HuH-7.5 (cell line): ENCODE data around the gene MEF2D.

Experiments used
- DNase-seq: peaks from one replicate; pipeline ENCODE4 v3.0.0; 2011; ENCODE audit warnings: low spot score

The MEF2D gene

DNA sequence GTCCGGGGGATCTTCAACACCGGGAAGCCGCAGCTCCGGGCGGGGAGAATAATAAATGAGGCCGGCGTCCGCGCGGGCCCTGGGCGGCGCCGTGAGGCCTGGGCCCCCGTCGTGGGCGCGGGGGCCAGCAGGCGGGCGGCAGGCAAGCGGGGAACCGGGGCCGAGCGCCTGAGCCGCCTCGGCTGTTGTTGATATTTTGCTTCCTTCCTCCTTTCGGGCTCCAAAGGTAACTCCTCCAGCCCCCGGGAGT, at the start of gene MEF2D:
MEF2D (minus strand) TSS at position 233 of the 250 bp plus-strand sequence. CDS start 17,483 bp downstream, outside the sequence.
- DNase-seq: no peak

DNA sequence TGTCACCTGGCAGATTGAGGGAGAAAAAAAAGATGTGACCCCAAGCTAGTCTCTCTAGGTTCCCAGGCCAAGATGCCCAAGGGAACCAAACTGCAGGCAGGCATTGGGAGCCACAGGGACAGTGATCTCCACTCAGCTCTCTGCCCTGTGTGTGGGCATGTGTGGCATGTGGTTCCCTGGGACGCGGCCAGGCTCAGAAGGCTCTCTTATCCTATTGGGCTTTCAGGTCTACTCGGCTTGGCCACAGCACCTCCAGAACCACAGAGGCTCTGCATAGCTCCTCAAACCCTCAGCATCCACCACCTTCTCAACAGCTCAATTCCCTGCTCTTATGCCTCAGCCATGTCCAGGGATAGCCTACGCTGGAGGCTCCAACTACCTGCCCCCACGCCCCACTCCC, 49.8 kb upstream of the MEF2D start:
- no peak for DNase-seq

DNA sequence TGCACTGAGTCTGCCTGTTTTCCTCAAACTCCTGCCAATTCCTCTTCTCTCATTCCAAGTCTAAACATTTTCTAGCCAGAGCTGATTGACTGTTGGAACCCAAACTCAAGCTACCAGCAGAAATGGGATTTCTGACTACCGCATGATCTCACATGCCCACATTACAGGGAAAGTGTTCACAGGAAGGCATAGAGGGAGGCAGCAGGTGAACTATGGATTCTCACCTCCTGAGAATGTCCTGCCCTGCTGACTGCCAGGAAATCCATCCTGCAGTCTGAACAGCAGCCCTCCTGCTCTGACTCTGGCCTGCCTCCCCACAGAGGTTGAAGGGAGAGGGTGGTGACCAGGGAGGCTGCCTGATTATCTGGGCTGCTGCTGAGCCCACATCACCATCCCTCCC, 49.3 kb upstream of the MEF2D start:
- no peak for DNase-seq

DNA sequence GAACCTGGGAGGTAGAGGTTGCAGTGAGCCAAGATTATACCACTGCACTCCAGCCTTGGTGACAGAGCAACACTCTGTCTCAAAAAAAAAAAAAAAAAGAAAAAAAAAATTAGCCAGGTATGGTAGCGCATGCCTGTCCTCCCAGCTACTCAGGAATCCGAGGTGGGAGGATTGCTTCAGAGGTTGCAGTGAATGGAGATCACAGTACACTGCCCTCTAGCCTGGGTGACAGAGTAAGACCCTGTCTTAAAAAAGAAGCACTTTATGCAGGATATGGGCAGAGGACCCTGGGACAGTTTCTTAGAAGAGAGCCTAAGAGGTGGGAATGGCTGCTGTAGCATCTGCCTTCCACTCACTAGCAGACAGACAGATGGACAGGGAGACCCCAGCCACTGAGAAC, 48.8 kb upstream of the MEF2D start:
- no peak for DNase-seq

DNA sequence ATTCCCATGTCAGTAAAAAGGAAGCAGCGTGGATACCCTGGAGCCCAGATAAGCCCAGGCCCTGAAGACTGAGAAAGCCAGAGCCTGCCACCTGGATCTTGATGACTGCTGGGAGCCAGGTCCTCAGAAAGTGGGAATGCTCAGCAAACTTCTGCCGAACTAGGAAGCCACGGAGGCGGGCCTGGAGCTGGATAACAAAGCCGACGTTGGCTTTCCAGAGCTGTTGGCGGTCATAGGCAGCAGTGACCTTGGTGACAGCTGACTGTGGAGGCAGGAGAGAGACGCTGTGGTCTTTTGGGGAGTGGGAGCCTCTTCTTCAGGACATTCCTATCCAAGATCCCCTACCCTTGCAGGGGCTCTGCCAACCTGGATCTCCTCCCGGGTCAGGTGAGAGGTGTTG, 47.4 kb upstream of the MEF2D start:
- no peak for DNase-seq

DNA sequence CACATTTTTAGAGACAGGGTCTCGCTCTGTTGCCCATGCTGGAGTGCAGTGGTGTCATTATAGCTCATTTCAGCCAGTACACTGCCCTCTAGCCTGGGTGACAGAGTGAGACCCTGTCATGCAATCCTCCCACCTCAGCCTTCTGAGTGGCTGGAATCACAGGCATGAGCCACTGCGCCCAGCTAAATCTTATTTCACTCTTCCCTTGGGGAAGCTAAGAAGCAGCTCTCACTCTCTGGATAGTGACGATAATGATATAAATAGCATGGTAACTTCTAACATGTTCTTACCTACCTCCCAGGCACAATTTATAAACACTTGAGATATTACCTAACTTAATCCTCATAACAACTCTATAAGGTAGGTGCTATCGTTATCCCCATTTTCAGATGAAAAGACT, 46.9 kb upstream of the MEF2D start:
- DNase-seq: no peak

DNA sequence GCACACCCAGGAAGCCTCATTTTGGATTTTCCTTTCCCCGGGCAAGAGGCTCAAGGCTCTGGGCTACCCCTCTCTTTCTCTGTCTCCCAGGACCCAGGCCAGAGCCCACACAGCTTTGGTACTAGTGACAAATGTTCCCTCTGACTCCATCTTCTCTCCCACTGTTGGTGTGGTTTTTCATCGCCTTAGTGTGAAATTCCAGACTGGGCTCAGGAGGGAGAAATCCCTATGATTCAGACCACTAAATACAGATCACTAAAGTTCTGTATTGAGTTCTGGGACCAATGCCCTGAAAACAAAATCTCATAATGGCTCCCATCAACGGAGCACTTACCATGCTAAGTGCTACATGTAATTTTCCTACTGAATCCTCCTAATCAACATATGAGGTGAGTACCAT, 45.7 kb upstream of the MEF2D start:
- DNase-seq: no peak

DNA sequence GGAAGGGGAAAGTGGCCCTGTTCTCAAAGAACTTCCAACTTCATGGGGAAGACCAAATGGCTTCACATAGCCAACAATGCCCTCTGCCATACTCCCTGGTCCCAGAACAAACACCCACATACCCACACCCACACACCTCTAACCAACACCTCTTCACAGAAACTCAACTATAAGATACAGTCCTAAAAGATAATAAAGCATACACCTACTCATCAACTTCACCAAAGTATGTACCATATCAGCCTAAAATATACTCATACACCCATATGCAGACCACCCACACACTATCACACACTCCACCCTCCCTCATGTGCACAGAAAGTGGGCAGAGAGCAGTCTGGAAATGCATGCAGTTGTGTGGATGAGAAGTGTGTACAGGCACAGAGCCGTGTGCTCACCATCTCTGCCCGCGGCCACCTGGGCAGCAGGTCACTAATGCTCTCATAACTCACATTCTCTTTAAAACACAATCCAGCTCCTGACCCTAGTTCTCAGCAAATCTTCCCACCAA, 44.1 kb upstream of the MEF2D start:
- no peak for DNase-seq

DNA sequence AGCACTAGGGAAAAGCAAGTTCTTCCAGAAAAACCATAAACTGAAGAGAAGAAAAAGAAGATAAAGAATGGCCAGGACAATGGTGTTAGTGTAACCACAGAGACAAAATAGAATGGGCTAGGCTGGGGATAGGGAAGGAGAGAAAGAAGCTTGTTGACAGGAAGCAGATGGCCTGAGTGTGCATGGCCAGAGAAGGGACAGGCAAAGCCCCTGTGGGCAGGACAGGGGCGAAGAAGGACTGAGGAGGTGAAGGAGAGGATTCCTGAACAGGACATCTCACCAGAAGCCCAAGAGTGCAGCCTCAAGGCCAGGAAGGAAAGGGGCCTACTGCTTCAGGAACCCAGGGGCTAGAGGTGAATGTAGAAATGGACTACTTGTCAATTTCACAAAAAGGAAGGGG, 42.5 kb upstream of the MEF2D start:
- no peak for DNase-seq

DNA sequence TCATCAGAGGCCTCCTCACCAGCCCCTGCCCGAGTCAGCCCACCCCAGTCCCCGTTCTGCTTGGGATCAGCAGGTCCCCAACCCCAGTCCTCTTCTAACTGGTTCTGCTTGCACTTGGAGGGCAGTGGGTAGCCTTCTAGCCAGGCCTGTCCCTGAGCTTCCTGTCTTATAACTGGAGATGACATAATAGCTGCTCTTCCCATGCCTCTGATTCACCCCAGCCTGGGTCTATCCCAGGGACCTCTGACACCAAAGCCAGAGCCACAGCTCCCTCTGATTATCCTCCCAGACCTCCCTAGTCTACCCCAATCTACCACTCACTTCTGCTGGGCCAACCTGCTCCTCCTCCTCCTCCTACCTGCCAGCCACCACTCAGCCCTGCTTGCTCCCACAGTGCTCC, 40.4 kb upstream of the MEF2D start:
- no peak for DNase-seq

DNA sequence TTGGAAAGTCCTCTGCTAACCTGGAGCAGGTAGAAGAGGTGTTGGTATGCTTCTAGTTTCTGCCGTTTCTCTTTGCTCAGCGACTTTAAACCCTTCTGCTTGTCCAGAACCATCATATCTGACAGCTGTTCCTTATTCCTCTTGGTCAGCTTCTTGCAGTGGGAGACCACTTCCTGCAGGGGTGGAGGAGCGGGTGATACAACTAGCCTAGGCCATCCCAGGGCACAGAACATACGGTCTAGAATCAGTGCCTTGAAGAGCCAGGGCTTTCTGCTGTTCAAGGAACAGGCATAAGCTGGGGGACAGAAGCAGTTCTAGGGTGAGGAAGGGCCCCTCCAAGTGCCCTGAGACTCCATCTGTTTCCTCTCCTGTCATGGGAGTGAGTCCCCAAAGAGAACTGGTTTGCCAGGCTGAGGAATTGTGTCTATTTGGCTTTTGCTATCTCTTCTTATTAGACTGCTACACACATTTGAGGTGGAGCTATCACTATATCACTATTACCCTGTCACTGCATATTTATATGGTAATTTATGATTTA, 39.3 kb upstream of the MEF2D start:
- no peak for DNase-seq

DNA sequence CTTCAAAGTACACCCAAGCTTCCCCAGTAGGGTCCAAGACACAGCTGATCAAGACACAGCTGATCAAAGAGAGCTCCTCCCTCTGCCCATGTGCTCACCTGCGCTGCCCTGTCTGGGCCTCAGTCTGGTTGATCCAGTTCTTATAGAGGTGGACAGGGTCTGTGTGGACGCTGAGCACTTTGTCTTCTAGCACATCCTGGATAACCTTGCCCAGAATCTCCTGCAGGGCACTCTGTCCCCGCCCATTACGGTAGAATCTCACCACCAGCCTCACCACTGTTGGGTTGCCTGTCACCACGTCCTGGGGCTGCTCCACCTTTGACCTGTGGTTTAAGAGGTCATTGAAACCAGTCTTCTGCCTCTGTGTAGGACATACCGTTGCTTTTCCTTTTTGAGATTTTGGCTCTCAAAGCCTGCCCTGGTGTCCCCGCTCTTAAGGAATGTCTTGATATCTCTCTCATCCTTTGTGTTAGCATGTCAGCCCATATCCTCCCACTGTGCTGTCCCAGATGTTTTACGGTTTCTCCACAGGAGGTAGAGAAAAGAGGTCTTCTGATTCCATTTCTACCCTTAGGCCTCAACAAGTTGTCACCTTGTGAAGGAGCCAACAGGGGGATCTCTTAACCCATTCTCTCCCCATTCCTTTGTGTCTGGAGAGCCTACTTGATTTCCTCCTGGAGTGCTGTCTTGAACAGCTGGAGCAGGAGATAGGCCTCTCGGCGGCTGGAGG, 38.3 kb upstream of the MEF2D start:
- no peak for DNase-seq

DNA sequence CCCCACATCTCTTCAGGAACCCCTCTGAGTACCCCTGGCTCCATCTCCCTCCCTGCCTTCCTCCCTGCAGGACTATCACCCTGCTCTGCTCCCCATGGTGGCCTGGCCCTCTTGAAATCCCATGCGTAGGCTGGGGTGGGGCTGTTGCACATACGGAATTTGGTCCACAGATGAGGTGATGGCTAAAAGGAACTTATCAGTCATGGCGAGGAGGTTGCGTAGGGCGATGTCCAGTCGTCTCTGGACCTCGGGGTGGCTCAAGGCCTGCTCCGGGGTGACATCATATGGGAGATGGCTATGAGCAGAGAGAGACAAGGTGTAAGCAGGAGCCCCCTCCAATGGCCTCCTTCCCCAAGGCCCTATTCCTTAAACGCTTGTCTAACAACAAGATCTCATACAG, 36.5 kb upstream of the MEF2D start:
- no peak for DNase-seq

DNA sequence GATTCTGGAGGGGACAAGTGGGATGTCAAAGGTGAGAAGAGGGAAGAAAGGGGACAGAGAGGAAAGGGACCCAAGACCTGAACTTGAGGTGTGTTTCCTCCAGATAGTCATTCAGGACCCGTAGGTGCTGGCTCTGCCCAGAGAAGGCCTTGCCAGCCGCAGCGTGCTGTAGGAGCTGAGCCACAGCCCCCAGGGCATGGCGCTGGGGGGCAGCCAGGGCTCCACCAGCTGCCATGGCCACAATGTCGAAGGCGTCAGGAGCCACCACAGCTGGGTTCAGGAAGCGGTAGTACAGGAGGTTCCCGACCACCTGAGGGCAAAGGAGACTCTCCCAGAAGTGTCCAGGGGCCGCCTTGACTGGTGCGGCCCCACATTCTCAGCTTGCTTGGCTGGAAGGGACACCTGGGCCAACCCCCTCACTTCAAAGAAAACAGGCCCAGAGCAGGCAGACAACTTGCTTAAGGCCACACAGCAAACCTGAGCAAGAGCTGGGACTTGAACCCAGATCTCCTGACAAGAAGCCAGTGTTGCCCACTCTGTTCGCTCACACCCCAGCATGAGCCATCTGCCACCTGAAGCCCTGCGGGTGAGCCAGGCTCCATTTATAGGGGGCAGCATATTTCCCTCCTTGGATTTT, 34.0 kb upstream of the MEF2D start:
- no peak for DNase-seq

DNA sequence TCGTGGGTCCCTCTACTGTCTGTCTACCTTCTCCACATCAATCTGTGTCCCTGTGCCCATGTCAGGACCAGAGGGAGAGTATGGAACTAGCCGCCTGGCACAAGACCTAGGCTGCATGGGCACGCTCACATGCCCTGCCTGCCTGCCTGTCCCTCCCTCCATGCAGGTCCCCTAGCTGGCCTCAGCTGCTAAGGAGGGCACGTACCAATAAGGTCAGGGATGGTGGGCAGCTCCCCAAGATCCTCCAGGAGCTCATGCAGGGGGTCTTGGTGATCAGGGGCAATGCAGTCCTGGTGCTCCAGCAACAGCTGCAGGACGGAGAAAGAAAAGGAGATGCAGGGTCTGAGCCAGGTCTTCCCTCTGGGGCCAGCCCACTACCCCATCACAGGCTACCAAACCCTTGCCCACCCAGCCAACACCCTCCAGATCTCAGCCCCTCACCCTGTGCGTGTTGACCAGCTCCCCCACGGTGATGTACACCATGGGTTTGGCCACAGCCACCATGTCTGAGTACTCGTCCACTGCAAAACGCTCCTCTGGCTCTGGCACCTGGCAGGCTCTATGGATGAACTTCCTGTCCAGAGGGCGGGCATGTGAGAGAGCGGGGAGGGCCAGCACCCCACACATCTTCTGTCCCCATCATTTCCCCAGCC, 33.1 kb upstream of the MEF2D start:
- no peak for DNase-seq

DNA sequence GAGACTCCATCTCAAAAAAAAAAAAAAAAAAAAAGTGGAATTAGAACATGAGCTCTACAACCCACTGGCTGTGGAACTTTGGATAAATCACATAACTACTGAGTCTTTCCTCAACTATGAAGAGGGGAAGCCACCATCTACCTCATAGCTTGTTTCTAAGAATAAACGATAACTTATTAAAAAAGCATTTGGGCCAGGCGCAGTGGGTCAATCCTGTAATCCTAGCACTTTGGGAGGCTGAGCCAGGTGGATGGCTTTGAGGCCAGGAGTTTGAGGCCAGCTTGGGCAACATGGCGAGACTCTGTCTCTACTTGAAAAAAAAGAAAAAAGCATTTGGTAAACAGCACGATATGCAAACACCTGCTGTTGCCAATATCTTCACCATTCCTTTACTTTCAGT, 31.8 kb upstream of the MEF2D start:
- no peak for DNase-seq

DNA sequence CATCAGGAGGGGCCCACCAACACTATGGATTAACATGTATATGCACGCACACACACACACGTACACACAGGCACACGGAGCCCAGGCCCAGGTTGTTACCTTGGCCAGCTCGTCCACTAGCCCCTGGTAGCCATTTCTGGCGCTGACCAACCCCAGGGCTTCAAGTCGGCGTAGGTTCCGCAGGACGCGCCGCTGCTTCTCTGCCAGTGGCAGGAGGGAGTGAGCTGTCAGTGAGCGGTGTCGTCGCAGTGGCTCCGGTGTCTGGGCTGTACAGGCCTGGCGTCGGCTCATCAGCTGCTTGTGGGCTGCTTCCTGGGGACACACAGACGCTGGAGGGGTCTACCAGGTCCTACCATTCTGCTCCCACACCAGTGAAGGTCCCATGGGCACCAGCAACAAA, 29.4 kb upstream of the MEF2D start:
- no peak for DNase-seq

DNA sequence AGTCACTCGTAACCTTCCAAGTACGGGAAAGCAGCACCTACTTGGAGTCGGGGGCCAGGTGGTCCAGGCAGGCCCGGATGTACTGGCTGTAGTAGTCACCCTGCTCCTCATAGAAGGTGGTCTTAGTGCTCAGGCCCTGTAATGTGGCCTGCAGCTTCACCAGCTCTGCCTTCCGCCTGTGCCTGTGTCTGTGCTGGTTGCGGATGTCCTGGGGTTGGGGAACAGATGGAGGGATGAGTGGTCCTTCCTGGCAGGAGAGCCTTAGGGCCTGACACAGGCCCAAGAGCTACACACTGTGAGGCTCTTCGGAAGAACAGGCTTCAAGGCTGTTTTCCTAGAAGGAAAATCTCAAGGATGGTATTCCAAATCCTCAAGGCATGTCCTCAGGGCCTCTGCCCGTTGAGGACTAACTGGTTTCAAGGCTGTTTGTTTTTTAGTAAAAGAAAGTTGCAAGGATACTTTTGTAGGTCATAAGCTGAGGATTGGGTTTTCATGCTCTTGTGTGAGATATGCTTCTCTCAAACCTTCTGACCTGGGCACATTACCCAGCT, 28.4 kb upstream of the MEF2D start:
- no peak for DNase-seq

DNA sequence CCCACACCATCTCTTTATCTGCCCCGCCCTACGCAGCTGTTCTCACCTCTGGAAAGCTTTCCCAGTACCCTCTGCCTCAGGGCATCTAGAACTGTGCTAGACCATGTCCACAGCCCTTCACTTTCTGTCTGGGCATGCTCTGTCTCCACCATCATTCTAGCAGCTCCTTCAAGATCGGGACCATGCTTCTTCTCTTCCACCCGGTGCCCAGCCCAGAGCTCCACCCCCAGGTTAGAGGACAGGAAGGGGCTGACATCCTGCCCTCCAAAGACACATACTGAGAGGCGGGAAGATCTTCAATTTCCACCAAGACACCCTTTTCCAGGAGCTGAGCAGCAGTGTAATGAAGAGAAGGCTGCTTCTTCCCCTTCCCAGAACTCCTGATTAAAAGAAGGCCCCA, 27.7 kb upstream of the MEF2D start:
- no peak for DNase-seq

DNA sequence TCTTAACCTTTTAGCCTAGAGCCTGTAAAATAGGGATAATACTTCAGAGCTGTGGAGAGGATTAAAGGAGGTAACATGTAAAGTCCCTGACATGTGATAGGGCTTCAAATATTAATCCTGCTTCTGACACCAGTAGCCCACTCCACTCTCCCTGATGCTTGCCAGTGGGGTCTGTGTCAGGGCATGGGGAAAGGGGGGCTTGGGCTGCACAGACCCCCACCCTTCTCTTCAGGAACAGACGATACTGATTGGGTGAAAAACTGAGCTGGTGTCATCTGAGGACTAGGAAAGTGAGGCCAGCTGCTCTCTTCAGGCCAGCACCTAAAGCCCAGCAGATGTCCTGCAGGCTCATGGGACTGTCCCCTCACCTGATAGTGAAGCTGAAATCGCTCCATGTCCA, 27.0 kb upstream of the MEF2D start:
- no peak for DNase-seq

DNA sequence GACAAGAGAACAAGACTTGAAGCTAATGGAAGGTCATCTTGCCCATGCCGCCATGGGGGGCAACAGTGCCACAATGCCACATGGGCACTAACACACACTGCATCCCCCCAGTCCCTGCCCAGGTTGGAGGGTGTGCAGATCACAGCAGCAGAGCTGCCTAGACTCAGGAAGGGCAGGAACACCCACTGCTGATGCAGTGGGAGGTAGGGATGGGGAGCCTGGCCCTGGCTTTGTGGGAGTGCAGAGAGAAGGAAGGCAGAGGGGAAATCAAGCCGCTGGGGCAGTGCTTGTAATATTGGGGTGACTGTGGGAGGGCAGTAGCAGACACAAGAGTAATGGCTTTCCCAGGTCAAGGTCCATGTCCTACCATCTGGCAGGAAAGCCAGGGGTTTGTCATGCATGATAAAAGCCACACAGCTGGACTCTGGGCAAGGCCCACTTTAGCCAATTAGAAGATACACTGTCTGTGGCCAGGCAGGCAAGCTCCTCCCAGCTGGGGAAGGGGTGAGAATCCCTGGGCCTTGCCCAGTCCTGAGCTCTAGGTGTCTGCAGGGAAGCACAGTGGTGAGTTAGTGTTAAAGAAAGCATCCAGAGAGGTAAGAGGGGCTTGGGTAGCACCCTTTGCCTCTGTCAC, 25.4 kb upstream of the MEF2D start:
- no peak for DNase-seq

DNA sequence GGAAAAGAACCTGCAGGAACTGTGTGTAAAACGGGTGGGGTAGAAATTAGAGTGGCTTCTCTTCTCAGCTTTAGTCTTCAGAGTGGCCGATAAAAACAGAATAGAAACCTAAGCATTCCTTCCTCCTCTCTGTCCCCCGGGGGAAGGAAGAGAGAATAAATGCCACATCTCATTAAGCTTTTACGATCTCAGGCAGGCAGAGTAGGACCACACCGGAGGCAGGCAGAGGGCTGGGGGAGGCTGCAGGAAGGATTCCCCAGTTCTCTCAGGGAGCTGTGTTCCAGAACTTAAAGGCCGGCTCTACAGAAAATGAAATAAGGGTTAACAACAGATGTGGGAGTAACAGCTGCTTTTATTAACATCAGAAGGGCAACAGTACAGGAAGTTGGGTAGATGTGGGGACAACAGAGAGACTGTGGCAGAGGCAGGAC, 24.5 kb upstream of the MEF2D start:
- no peak for DNase-seq

DNA sequence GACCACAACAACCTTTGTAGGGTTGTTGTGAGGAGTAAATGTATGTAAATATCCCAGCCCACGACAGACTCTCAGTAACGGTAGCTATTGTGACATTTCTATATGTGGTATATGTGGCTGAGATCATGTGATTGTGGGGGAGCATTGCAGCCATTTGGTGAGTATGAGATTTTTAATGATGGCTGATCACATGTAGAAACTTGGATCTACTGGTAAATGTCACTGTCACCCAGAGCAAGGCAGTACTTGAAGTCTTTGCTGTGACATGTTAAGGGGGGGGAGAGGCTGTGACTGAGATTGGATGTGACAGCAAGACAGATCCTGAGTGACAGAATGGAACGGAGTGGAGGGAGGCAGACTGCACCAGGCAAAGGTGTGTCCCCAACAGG, 23.9 kb upstream of the MEF2D start:
- DNase-seq: no peak
